Suprapubic skin (tissue), 4 donors: ENCODE measurements around the gene SLC36A1.

Experiments used
- CTCF ChIP-seq, 2 donors: fragments of 200-600 bp in 1 of 2; fragments of 450-650 bp in 1 of 2; sonication (generic) in 1 of 2; IDR thresholded peaks; one replicate each; pipeline ENCODE4 v1.5.1; 2016 to 2019; ENCODE audit warnings: antibody characterized with exemption in 2 of 2, mild to moderate bottlenecking in 1 of 2, moderate library complexity in 1 of 2
- EP300 ChIP-seq: sonication (generic); formaldehyde crosslinking; IDR thresholded peaks from one replicate; pipeline ENCODE4 v1.6.1; 2017; ENCODE audit warnings: antibody characterized with exemption
- POLR2A ChIP-seq, 2 donors: fragments of 450-650 bp; IDR thresholded peaks; one replicate each; pipeline ENCODE4 v1.6.1; 2017; ENCODE audit warnings: antibody characterized with exemption in 2 of 2, mild to moderate bottlenecking in 2 of 2, moderate library complexity in 2 of 2
- POLR2AphosphoS5 ChIP-seq, 3 donors: sonication (generic); formaldehyde crosslinking; IDR thresholded peaks; one replicate each; pipeline ENCODE4 v1.6.1; 2017; ENCODE audit warnings: antibody characterized with exemption in 3 of 3

GRCh38 chr5:151480384-151481293, 33.2 kb downstream of the SLC36A1 start:
- TF ChIP-seq CTCF (IDR thresholded peaks at IDR 0.05) (no peak), EP300 (no peak), POLR2A (IDR thresholded peaks at IDR 0.05) (no peak), POLR2AphosphoS5 (IDR thresholded peaks at IDR 0.05) (no peak)
